Caco-2 (cell line): ENCODE results near the gene HABP2. TPM values are rescaled to one million over a fixed set of nuclear protein-coding genes. Genes with fewer than 3 reads are reported as not detected.

ENCODE experiments used
- BruUV-seq: library from RNA; stranded (reverse); fragments of 400-500 nt; replicated peaks from 2 replicates; lab custom pipeline; 2021; lab: Mats Ljungman, UMichigan
- CTCF ChIA-PET: fragments of 300-600 bp; sonication (Branson Sonifier 250); formaldehyde crosslinking; loops from one replicate; lab custom pipeline; 2022; ENCODE audit warnings: antibody characterized with exemption; lab: Charles Lee
- POLR2A ChIA-PET: fragments of 300-600 bp; sonication (Branson Sonifier 250); formaldehyde crosslinking; loops from one replicate; lab custom pipeline; 2022; ENCODE audit warnings: antibody characterized with exemption; lab: Charles Lee
- DNase-seq, 2 experiments: peaks; one replicate each; pipeline versions ENCODE4 v3.0.0 to v3.0.0-alpha.2; 2020 to 2022
- H3K27me3 ChIP-seq: replicated peaks from 2 replicates; pipeline ENCODE4 v1.6.0; 2011; ENCODE audit warnings: low read length; ENCODE audit not compliant: control insufficient read depth, insufficient read depth
- H3K36me3 ChIP-seq: 2 replicates; pipeline ENCODE4 v1.5.1; 2011; ENCODE audit warnings: low read length; ENCODE audit not compliant: control insufficient read depth, insufficient read depth
- H3K4me1 ChIP-seq: fragments of 250-450 bp; sonication (Bioruptor Pico); 2 replicates; pipeline ENCODE4 v1.5.1; 2020; ENCODE audit warnings: mild to moderate bottlenecking
- H3K4me3 ChIP-seq: 2 replicates; pipeline ENCODE4 v1.5.1; 2011; ENCODE audit warnings: low read depth, mild to moderate bottlenecking, control low read depth, low read length
- H3K9me3 ChIP-seq: fragments of 250-450 bp; sonication (Bioruptor Pico); 2 replicates; pipeline ENCODE4 v1.5.1; 2020; ENCODE audit warnings: mild to moderate bottlenecking, moderate library complexity
- H3K27ac Mint-ChIP-seq: one replicate; pipeline ENCODE4 v1.8.0; 2022; ENCODE audit warnings: mixed read lengths; ENCODE audit not compliant: unreplicated experiment
- H3K27me3 Mint-ChIP-seq: one replicate; pipeline ENCODE4 v1.8.0; 2022; ENCODE audit warnings: mixed read lengths; ENCODE audit not compliant: insufficient read depth, unreplicated experiment
- H3K36me3 Mint-ChIP-seq: one replicate; pipeline ENCODE4 v1.8.0; 2022; ENCODE audit warnings: mild to moderate bottlenecking, mixed read lengths; ENCODE audit not compliant: insufficient read depth, unreplicated experiment
- H3K4me1 Mint-ChIP-seq: one replicate; pipeline ENCODE4 v1.8.0; 2022; ENCODE audit warnings: low read depth, mixed read lengths; ENCODE audit not compliant: unreplicated experiment
- H3K4me3 Mint-ChIP-seq: one replicate; pipeline ENCODE4 v1.8.0; 2022; ENCODE audit warnings: mild to moderate bottlenecking, moderate library complexity, mixed read lengths; ENCODE audit not compliant: unreplicated experiment
- H3K9me3 Mint-ChIP-seq: one replicate; pipeline ENCODE4 v1.8.0; 2022; ENCODE audit warnings: mixed read lengths; ENCODE audit not compliant: unreplicated experiment
- intact Hi-C: fragments of 100-400 bp; cut with micrococcal nuclease; formaldehyde crosslinking; loops from one replicate; pipeline ENCODE4 v1.10.0; 2022; ENCODE audit not compliant: unreplicated experiment
- total RNA-seq: library from RNA; stranded (reverse); gene quantifications from 2 replicates; pipeline ENCODE4 v1.2.3, GENCODE V29; 2022
- TF ChIP-seq, protein P1 (sequence below), 2 experiments: fragments of 200-600 bp in 1 of 2; IDR thresholded peaks; 1 replicate in 1 of 2; 2 replicates in 1 of 2; pipeline versions ENCODE4 v1.5.1 to v1.8.0; 2011 to 2022; ENCODE audit warnings: antibody characterized with exemption in 1 of 2, control low read depth in 1 of 2, inconsistent platforms in 1 of 2, low read depth in 1 of 2, low read length in 1 of 2, mild to moderate bottlenecking in 1 of 2, moderate library complexity in 1 of 2; ENCODE audit not compliant: insufficient read depth in 1 of 2, severe bottlenecking in 1 of 2, unreplicated experiment in 1 of 2

The HABP2 gene
- total RNA-seq, 1 experiment from 2014 or later = 21.0 TPM

DNA sequence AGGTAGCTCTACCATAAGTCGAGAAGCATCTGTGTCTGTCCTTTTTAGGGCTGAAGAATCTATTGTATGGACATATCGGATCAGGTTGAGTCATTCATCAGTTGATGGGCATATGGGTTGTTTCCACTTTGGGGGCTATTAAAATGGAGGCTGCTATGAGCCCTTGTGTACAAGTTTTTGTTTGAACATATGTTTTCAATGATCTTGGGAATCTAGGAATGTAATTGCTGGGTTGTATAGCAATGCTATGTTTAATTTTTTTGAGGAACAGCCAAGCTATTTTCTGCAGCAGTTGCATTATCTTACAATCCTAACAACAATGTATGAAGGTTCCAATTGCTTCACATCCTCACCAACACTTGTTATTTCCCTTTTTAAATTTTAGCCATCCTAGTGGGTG lies 46.4 kb upstream of the HABP2 start:
- BruUV-seq = no TSS peak
- CTCF ChIA-PET = no interaction called here
- DNase-seq = no peak
- no peaks in the 10 kb centered on the region for H3K36me3 Mint-ChIP-seq
- H3K4me1 Mint-ChIP-seq = no peaks in the 10 kb centered on the region
- intact Hi-C loops = no loop called here
- POLR2A ChIA-PET = no interaction called here
- H3K27me3 Mint-ChIP-seq = peaks cover 8% of the 10 kb centered on the region
- H3K27me3 ChIP-seq = no peaks in the 10 kb centered on the region
- no peaks in the 10 kb centered on the region for H3K4me1 ChIP-seq
- H3K36me3 ChIP-seq = no peaks in the 10 kb centered on the region
- H3K27ac Mint-ChIP-seq = no peak overlapping the region
- peaks cover 13% of the 10 kb centered on the region for H3K9me3 ChIP-seq
- H3K4me3 Mint-ChIP-seq = no peak overlapping the region
- peaks cover 14% of the 10 kb centered on the region for H3K9me3 Mint-ChIP-seq
- no peak overlapping the region for H3K4me3 ChIP-seq
- TF ChIP-seq, protein P1, sequence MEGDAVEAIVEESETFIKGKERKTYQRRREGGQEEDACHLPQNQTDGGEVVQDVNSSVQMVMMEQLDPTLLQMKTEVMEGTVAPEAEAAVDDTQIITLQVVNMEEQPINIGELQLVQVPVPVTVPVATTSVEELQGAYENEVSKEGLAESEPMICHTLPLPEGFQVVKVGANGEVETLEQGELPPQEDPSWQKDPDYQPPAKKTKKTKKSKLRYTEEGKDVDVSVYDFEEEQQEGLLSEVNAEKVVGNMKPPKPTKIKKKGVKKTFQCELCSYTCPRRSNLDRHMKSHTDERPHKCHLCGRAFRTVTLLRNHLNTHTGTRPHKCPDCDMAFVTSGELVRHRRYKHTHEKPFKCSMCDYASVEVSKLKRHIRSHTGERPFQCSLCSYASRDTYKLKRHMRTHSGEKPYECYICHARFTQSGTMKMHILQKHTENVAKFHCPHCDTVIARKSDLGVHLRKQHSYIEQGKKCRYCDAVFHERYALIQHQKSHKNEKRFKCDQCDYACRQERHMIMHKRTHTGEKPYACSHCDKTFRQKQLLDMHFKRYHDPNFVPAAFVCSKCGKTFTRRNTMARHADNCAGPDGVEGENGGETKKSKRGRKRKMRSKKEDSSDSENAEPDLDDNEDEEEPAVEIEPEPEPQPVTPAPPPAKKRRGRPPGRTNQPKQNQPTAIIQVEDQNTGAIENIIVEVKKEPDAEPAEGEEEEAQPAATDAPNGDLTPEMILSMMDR (IDR thresholded peaks at IDR 0.05; ENCODE audit: insufficient read depth in 1 of 2, low read depth in 1 of 2, low read length in 1 of 2, severe bottlenecking in 1 of 2, unreplicated experiment in 1 of 2) = no peak

DNA sequence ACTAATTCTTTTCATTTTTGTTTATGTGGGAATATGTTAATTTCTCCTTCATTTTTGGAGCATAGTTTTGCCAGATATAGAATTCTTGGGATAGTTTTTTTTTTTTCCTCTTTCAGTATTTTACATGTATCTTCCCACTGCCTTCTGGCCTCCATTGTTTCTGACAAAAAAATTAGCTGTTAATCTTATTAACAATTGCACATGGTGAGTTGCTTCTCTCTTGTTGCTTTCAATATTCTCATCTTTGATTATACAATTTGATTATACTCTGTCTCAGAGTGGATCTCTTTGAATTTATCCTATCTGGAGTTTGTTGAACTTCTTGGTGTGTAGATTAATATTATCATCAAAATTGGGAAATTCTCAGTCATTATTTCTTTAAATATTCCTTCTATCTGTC lies 41.4 kb upstream of the HABP2 start:
- Histone ChIP-seq H3K9me3 (peaks cover 18% of the 10 kb centered on the region), H3K4me1 (no peaks in the 10 kb centered on the region), H3K27me3 (no peaks in the 10 kb centered on the region), H3K4me3 (no peak overlapping the region), H3K36me3 (no peaks in the 10 kb centered on the region)
- peaks cover 34% of the 10 kb centered on the region for H3K9me3 Mint-ChIP-seq
- BruUV-seq = no TSS peak
- TF ChIP-seq, protein P1 (IDR thresholded peaks at IDR 0.05; ENCODE audit: insufficient read depth in 1 of 2, low read depth in 1 of 2, low read length in 1 of 2, severe bottlenecking in 1 of 2, unreplicated experiment in 1 of 2) = no peak
- H3K4me1 Mint-ChIP-seq = no peaks in the 10 kb centered on the region
- no peak overlapping the region for H3K27ac Mint-ChIP-seq
- CTCF ChIA-PET = no interaction called here
- intact Hi-C loops = no loop called here
- no peak overlapping the region for H3K4me3 Mint-ChIP-seq
- POLR2A ChIA-PET = no interaction called here
- no peaks in the 10 kb centered on the region for H3K36me3 Mint-ChIP-seq
- peaks cover 7% of the 10 kb centered on the region for H3K27me3 Mint-ChIP-seq
- no peak for DNase-seq

DNA sequence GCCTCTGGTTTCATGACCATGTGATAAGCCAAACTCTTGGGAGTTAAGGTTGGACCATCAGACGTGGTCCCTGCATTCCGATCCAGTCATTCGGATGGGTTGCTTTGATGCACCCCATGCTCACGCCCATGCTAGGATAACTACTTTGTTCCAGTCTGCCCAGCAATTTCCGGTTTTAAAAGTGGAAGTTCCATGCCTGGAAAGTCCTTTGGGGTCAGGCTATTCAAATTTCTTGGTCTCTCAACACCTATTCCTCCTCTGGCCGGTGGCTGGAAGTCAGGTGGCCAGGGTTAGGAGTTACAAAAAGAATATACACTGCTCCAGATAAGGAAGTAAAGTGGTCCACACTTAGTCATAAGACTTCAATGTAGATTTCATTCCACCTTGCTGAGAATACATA lies 37.7 kb upstream of the HABP2 start:
- Histone ChIP-seq H3K4me1 (no peaks in the 10 kb centered on the region), H3K27me3 (no peaks in the 10 kb centered on the region), H3K36me3 (no peaks in the 10 kb centered on the region), H3K4me3 (no peak overlapping the region), H3K9me3 (peaks cover 14% of the 10 kb centered on the region)
- no peak overlapping the region for H3K4me3 Mint-ChIP-seq
- H3K36me3 Mint-ChIP-seq = no peaks in the 10 kb centered on the region
- intact Hi-C loops = no loop called here
- H3K9me3 Mint-ChIP-seq = peaks cover 33% of the 10 kb centered on the region
- H3K4me1 Mint-ChIP-seq = no peaks in the 10 kb centered on the region
- H3K27ac Mint-ChIP-seq = no peak overlapping the region
- H3K27me3 Mint-ChIP-seq = peaks cover 7% of the 10 kb centered on the region
- ChIA-PET CTCF (interaction anchor here (0.6 kb wide), 1 partner anchor 47 kb away, joined by 4 read pairs; no protein-coding TSS in a partner anchor), POLR2A (no interaction called here)
- DNase-seq = no peak
- TF ChIP-seq, protein P1 (IDR thresholded peaks at IDR 0.05; ENCODE audit: insufficient read depth in 1 of 2, low read depth in 1 of 2, low read length in 1 of 2, severe bottlenecking in 1 of 2, unreplicated experiment in 1 of 2) = no peak
- no TSS peak for BruUV-seq
